ENCODE measurements around the gene ADAM22.

DNA sequence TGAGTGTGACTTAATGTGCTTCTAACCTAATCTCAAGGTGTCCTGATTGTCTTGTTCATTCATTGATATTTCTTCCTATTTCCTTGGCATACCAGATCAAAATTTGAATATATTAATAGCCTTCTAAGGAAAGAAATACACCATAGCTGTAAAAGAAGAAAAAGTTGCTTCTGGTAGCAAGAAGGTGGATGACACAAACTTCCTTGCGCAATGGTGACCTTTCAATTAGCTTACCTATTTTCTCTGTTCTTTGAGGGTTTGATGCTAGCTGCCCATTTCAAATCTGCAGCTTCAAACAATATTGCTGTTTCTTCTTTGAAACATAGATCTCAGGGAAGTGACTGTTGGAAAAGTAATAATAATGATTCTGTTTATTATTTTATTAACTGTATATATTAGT, 108.8 kb downstream of the ADAM22 start:
- TF ChIP-seq, protein P1, sequence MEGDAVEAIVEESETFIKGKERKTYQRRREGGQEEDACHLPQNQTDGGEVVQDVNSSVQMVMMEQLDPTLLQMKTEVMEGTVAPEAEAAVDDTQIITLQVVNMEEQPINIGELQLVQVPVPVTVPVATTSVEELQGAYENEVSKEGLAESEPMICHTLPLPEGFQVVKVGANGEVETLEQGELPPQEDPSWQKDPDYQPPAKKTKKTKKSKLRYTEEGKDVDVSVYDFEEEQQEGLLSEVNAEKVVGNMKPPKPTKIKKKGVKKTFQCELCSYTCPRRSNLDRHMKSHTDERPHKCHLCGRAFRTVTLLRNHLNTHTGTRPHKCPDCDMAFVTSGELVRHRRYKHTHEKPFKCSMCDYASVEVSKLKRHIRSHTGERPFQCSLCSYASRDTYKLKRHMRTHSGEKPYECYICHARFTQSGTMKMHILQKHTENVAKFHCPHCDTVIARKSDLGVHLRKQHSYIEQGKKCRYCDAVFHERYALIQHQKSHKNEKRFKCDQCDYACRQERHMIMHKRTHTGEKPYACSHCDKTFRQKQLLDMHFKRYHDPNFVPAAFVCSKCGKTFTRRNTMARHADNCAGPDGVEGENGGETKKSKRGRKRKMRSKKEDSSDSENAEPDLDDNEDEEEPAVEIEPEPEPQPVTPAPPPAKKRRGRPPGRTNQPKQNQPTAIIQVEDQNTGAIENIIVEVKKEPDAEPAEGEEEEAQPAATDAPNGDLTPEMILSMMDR (conservative IDR thresholded peaks at IDR 0.05; ENCODE audit: low read depth, low read length), result no peak
- no peak for TF ChIP-seq EZH2 (IDR thresholded peaks at IDR 0.05; ENCODE audit: borderline replicate concordance, low read depth, low read length, poor library complexity, severe bottlenecking)

Data from A673 (cell line).